HEK293 (cell line): ENCODE results near the gene RIPOR3.
A peak's percentile ranks its signal among the peaks of the same experiment; 100 is the strongest.

Experiments used
- CTCF ChIA-PET: fragments of 350-600 bp; formaldehyde crosslinking; extraction: SDS; loops from one replicate; lab custom pipeline; 2021; ENCODE audit warnings: antibody characterized with exemption; lab: Yijun Ruan, JAX
- POLR2A ChIA-PET: fragments of 300-600 bp; formaldehyde crosslinking; extraction: SDS; loops from one replicate; lab custom pipeline; 2020; ENCODE audit warnings: antibody characterized with exemption, inconsistent platforms; lab: Yijun Ruan, JAX
- H3K27ac ChIP-seq: fragments of 200-500 bp; sonication (Bioruptor generic); 2 replicates; pipeline ENCODE4 v1.5.1; 2014; ENCODE audit warnings: low read depth, low read length, control low read depth, inconsistent platforms; ENCODE audit errors: extremely low read depth
- H3K36me3 ChIP-seq, 2 experiments: fragments of 200-500 bp in 1 of 2; sonication (Bioruptor generic) in 1 of 2; 1 replicate in 1 of 2; 2 replicates in 1 of 2; pipeline ENCODE4 v1.5.1; 2014 to 2017; ENCODE audit warnings: inconsistent platforms in 2 of 2, low read length in 2 of 2; ENCODE audit not compliant: control insufficient read depth in 2 of 2, insufficient read depth in 1 of 2
- H3K4me1 ChIP-seq: fragments of 200-500 bp; sonication (Bioruptor generic); 2 replicates; pipeline ENCODE4 v1.5.1; 2014; ENCODE audit warnings: mild to moderate bottlenecking, low read length, inconsistent platforms; ENCODE audit not compliant: control insufficient read depth, insufficient read depth
- H3K4me3 ChIP-seq: 2 replicates; pipeline ENCODE4 v1.5.1; 2011; ENCODE audit warnings: low read depth, mild to moderate bottlenecking, control low read depth, low read length, moderate library complexity
- H3K9me3 ChIP-seq: fragments of 200-500 bp; sonication (Bioruptor generic); 2 replicates; pipeline ENCODE4 v1.5.1; 2014; ENCODE audit warnings: low read depth, low read length, inconsistent platforms; ENCODE audit not compliant: control insufficient read depth, insufficient read depth
- KLF17 ChIP-seq: fragments of 450-650 bp; formaldehyde crosslinking; IDR thresholded peaks from 2 replicates; pipeline ENCODE4 v1.5.1; 2016; ENCODE audit warnings: missing biosample characterization, missing genetic modification characterization
- PRDM1 ChIP-seq: fragments of 450-650 bp; formaldehyde crosslinking; IDR thresholded peaks from 2 replicates; pipeline ENCODE4; 2016; ENCODE audit warnings: missing biosample characterization, missing genetic modification characterization
- PRDM6 ChIP-seq: fragments of 450-650 bp; formaldehyde crosslinking; IDR thresholded peaks from 2 replicates; pipeline ENCODE4 v1.5.1; 2017; ENCODE audit warnings: missing biosample characterization, missing genetic modification characterization
- SP7 ChIP-seq: fragments of 450-650 bp; formaldehyde crosslinking; IDR thresholded peaks from 2 replicates; pipeline ENCODE4 v1.5.1; 2016; ENCODE audit warnings: missing biosample characterization, missing genetic modification characterization
- ZBTB10 ChIP-seq: fragments of 450-650 bp; formaldehyde crosslinking; IDR thresholded peaks from 2 replicates; pipeline ENCODE4 v1.5.1; 2016; ENCODE audit warnings: missing biosample characterization, missing genetic modification characterization
- ZBTB17 ChIP-seq: fragments of 450-650 bp; formaldehyde crosslinking; IDR thresholded peaks from 2 replicates; pipeline ENCODE4 v1.5.1; 2016; ENCODE audit warnings: missing biosample characterization, missing genetic modification characterization
- ZBTB7A ChIP-seq: fragments of 450-650 bp; formaldehyde crosslinking; IDR thresholded peaks from 2 replicates; pipeline ENCODE4 v1.5.1; 2016; ENCODE audit warnings: low read depth, missing biosample characterization, missing genetic modification characterization
- ZEB2 ChIP-seq: fragments of 450-650 bp; formaldehyde crosslinking; IDR thresholded peaks from 2 replicates; pipeline ENCODE4 v1.5.1; 2016; ENCODE audit warnings: missing biosample characterization, missing genetic modification characterization
- ZFHX2 ChIP-seq: fragments of 450-650 bp; formaldehyde crosslinking; conservative IDR thresholded peaks from 2 replicates; pipeline ENCODE4 v1.5.1; 2016; ENCODE audit warnings: missing biosample characterization, missing genetic modification characterization
- ZNF10 ChIP-seq: fragments of 450-650 bp; formaldehyde crosslinking; IDR thresholded peaks from 2 replicates; pipeline ENCODE4 v1.5.1; 2017; ENCODE audit warnings: missing biosample characterization, missing genetic modification characterization
- ZNF133 ChIP-seq: fragments of 450-650 bp; formaldehyde crosslinking; IDR thresholded peaks from 2 replicates; pipeline ENCODE4 v1.5.1; 2016; ENCODE audit warnings: missing biosample characterization, missing genetic modification characterization
- ZNF184 ChIP-seq: fragments of 450-650 bp; IDR thresholded peaks from 2 replicates; pipeline ENCODE4 v1.5.1; 2018; ENCODE audit warnings: missing biosample characterization, mild to moderate bottlenecking, missing genetic modification characterization
- ZNF239 ChIP-seq: fragments of 450-650 bp; formaldehyde crosslinking; IDR thresholded peaks from 2 replicates; pipeline ENCODE4 v1.5.1; 2016; ENCODE audit warnings: missing biosample characterization, missing genetic modification characterization
- ZNF394 ChIP-seq: fragments of 450-650 bp; formaldehyde crosslinking; IDR thresholded peaks from 2 replicates; pipeline ENCODE4 v1.5.1; 2016; ENCODE audit warnings: missing biosample characterization, missing genetic modification characterization, mild to moderate bottlenecking, moderate library complexity, borderline replicate concordance
- ZNF398 ChIP-seq: fragments of 450-650 bp; formaldehyde crosslinking; IDR thresholded peaks from 2 replicates; pipeline ENCODE4 v1.5.1; 2017; ENCODE audit warnings: missing biosample characterization, missing genetic modification characterization
- ZNF521 ChIP-seq: fragments of 450-650 bp; formaldehyde crosslinking; IDR thresholded peaks from 2 replicates; pipeline ENCODE4 v1.5.1; 2017; ENCODE audit warnings: missing biosample characterization, mild to moderate bottlenecking, missing genetic modification characterization
- ZNF600 ChIP-seq: fragments of 450-650 bp; formaldehyde crosslinking; IDR thresholded peaks from 2 replicates; pipeline ENCODE4 v1.5.1; 2016; ENCODE audit warnings: missing biosample characterization, missing genetic modification characterization
- ZNF629 ChIP-seq: fragments of 450-650 bp; formaldehyde crosslinking; IDR thresholded peaks from 2 replicates; pipeline ENCODE4 v1.5.1; 2017; ENCODE audit warnings: missing biosample characterization, missing genetic modification characterization
- ZNF768 ChIP-seq: fragments of 450-650 bp; formaldehyde crosslinking; IDR thresholded peaks from 2 replicates; pipeline ENCODE4 v1.5.1; 2018; ENCODE audit warnings: missing biosample characterization, mild to moderate bottlenecking, missing genetic modification characterization
- ZSCAN23 ChIP-seq: fragments of 450-650 bp; formaldehyde crosslinking; IDR thresholded peaks from 2 replicates; pipeline ENCODE4 v1.5.1; 2016; ENCODE audit warnings: missing biosample characterization, missing genetic modification characterization
- ZXDB ChIP-seq: fragments of 450-650 bp; formaldehyde crosslinking; IDR thresholded peaks from 2 replicates; pipeline ENCODE4 v1.5.1; 2016; ENCODE audit warnings: missing biosample characterization, missing genetic modification characterization

Gene RIPOR3

GRCh38 chr20:50690650-50691572, at the start of gene RIPOR3:
Gene RIPOR3 (minus strand): TSS chr20:50691542. CDS start chr20:50691128, 414 bp downstream.
- H3K4me3 ChIP-seq = no peak within 1 kb of the TSS
- POLR2A ChIA-PET = no interaction called here
- CTCF ChIA-PET = interaction anchor here (0.7 to 2.0 kb wide), 3 partner anchors 55 to 65 kb away, joined by 3 to 7 read pairs (median 3); no protein-coding TSS in a partner anchor
- H3K27ac ChIP-seq = no peak within 1 kb of the TSS
- H3K4me1 ChIP-seq = no peaks in the 10 kb centered on the region
- no peaks in the 10 kb centered on the region for H3K36me3 ChIP-seq
- TF ChIP-seq ZBTB10 (tag by site-specific recombination) (no peak), ZNF184 (no peak), ZFHX2 (no peak), ZXDB (tag by site-specific recombination) (no peak), ZNF394 (tag by site-specific recombination) (no peak), ZNF133 (tag by site-specific recombination) (no peak), ZBTB7A (no peak)
- TF ChIP-seq, all 188 proteins: peak for 0
- H3K9me3 ChIP-seq = no peaks in the 10 kb centered on the region

- Histone ChIP-seq H3K27ac (no peak overlapping the region), H3K4me3 (no peak overlapping the region)
- CTCF ChIA-PET = interaction anchor here (0.5 to 2.8 kb wide), 4 partner anchors 9 to 298 kb away, joined by 3 to 10 read pairs (median 4); no protein-coding TSS in a partner anchor
Observed at GRCh38 chr20:50737352-50737751, 46.0 kb upstream of the RIPOR3 start.

GRCh38 chr20:50735813-50736212, 44.5 kb upstream of the RIPOR3 start:
- H3K9me3 ChIP-seq = no peaks in the 10 kb centered on the region
- H3K36me3 ChIP-seq = peaks cover 4 to 11% of the 10 kb centered on the region in 2 experiments; a peak in 2 of 3 replicates
- ChIA-PET POLR2A (no interaction called here), CTCF (interaction anchor here (0.6 kb wide), 1 partner anchor 14 kb away, joined by 3 read pairs; no protein-coding TSS in a partner anchor)
- peaks cover 11% of the 10 kb centered on the region; the same call in 1 of the 2 replicates for H3K4me1 ChIP-seq
- no peak overlapping the region for H3K27ac ChIP-seq
- peak; percentile 72 for TF ChIP-seq PRDM1
- no peak for TF ChIP-seq ZSCAN23 (tag by site-specific recombination)
- TF ChIP-seq PRDM6 (tag by site-specific recombination) = peak; percentile 46; the same call in 1 of the 2 replicates
- 0 out of 2 replicates have a peak, but pooled peaks have one; percentile 17 for TF ChIP-seq ZNF629 (tag by site-specific recombination)
- 0 out of 2 replicates have a peak, but pooled peaks have one; percentile 73 for TF ChIP-seq KLF17
- 0 out of 2 replicates have a peak, but pooled peaks have one; percentile 7 for TF ChIP-seq ZNF10 (tag by site-specific recombination)
- peak; percentile 39; the same call in 1 of the 2 replicates for TF ChIP-seq SP7
- TF ChIP-seq ZNF398 = no peak
- 0 out of 2 replicates have a peak, but pooled peaks have one; percentile 14 for TF ChIP-seq ZEB2 (tag by site-specific recombination)
- H3K4me3 ChIP-seq = no peak overlapping the region

More at GRCh38 chr20:50737352-50737751, 46.0 kb upstream of the RIPOR3 start:
- POLR2A ChIA-PET = interaction anchor here (0.6 kb wide), 1 partner anchor 80 kb away, joined by 3 read pairs; no protein-coding TSS in a partner anchor
- Histone ChIP-seq H3K9me3 (no peaks in the 10 kb centered on the region), H3K36me3 (peaks cover 4 to 11% of the 10 kb centered on the region in 2 experiments; a peak in 2 of 3 replicates), H3K4me1 (peaks cover 11% of the 10 kb centered on the region; the same call in 1 of the 2 replicates)
- TF ChIP-seq ZNF768 (tag by site-specific recombination) (no peak), ZNF10 (tag by site-specific recombination) (no peak), ZNF521 (tag by site-specific recombination) (no peak), ZNF600 (tag by site-specific recombination) (peak; percentile 89), ZBTB17 (tag by site-specific recombination) (peak; percentile 57), ZNF239 (no peak)
